ENCODE data around the gene KRTAP10-9.
"Not testable (repeated sequence)": the region's sequence is repeated elsewhere in the genome, so short reads cannot be mapped to it uniquely, and the experiment has no call there.

Gene KRTAP10-9

DNA sequence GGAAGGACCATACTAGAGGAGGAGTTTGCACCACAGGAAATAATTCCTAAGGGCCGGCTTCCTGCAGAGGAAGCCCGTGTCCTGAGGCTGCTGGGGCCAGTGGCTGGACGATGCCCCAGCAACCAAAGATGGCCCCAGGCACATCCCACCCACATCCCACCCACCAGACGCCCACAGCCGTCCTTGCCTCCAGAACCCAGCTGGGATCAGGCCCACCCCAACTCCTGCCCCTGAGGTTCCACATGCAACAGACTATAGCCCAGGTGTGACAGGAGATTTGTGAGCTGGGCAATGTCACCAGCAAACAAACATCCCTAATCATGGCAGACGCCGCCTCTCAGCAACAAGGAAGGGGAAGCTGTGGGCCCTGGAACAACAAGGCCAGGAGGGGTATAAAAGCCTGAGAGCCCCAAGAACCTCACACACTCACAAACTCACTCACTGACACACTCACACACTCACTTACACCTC is at the start of gene KRTAP10-9:
Gene KRTAP10-9, plus strand, starts transcription at position 421 of the 471 bp plus-strand sequence. CDS start 79 bp downstream, outside the sequence.
- DNase-seq: no peak

DNA sequence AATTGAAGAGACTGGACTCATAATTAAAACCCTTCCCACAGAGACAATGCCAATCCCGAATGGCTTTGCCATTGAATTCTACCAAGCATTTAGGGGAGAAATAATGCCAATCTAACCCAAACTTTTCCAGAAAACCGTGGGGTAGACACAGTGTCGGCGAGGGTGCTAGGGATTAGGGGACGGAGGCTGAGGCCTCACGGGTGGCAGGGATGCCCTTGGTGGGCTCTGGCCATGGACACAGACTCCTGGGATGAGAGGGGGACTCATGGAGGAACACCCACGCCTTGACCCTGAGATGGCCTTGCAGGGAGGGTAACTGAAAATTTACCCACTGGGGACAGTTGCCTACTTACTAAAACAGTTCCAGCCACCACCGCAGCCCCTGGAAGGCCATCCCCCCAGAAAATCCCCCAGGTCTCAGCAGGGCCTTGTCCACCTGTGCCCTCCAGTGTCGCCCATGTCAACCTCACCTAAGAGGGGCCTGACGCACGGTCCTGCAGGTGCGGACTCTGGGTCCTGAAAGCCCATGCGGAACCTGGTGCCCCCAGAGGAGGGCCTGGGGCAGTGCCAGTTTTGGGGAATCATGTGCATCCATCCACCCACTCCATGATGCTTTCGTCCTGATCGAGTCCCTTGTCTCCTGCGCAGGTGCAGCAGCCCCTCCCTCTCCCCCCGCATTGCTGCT is 48.4 kb upstream of the KRTAP10-9 start:
- no peak for DNase-seq

GRCh38 chr21:44579056-44579832 is 47.6 kb upstream of the KRTAP10-9 start:
- no peak for DNase-seq

- DNase-seq: no peak
These were observed 47.1 kb upstream of the KRTAP10-9 start for GRCh38 chr21:44579833-44580144.

DNA sequence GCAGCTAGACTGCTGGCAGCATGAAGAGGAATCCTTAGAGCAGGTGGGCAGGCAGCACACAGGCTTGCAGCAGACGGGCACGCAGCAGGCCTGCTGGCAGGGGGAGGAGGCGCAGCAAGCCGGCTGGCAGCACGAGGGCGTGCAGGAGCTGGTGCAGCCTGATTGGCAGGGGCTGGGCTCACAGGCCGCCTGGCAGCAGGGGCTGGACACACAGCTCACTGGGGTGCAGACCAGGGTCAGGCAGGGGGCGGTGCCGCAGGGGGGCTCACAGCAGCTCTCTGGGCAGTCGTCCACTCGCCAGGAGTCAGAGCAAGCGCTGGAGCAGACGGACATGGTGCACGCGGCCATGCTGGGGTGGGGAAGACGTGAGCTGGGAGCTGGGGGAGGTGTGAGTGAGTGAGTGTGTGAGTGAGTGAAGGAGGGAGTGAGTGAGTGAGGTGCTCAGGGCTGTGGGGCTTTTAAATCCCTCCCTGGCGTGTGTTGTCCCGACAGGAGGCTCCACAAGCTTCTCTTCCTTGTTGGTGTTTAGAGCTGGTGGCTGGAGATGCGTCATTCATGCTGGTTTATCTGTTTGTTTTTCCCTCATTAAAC is 46.6 kb upstream of the KRTAP10-9 start, which contains the start of gene KRTAP10-5:
Gene KRTAP10-5, minus strand, starts transcription at position 374 of the 591 bp plus-strand sequence. Its CDS starts 26 bp downstream, at position 348.
- DNase-seq: not testable (repeated sequence)

DNA sequence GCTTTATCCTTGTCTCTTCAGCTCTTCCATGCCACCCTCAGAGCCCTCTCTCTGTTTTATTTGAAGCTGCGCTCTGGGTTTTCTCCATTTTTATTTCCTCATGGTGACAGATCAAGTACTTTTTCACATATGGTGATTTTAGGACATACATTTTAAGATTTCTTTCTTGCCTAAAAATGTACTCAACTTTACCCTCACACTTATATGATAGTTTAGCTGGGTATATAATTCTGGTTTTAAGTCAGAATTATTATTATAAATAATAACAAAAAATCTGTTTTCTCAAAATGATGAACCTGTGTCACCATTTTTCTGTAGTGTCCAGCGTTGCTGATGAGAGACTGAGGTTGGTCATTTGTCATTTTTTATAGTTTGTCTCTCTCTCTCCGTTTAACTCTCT is 45.7 kb upstream of the KRTAP10-9 start:
- DNase-seq: no peak

DNA sequence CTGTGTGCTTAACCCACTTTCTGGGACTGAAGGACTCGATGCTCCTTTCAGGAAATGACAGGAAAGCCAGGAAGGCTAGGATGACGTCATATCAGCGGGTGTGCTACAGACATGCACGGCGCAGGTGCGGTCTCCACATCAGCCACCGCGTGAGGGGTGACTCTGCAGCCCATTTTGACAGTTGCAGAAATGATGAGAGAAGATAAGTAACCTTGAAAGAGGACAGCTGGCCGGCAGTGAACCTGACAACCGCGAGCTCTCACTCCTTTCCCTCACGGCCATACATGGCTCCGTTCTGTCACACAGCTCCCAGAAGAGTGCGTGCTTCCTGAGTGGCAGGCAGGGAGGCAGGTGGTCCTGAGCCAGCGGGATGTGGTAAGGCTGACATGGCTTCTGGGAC is 44.8 kb upstream of the KRTAP10-9 start:
- DNase-seq: no peak

- DNase-seq: no peak
These were observed 43.6 kb upstream of the KRTAP10-9 start for GRCh38 chr21:44583089-44583799.

GRCh38 chr21:44583800-44584147 is 43.1 kb upstream of the KRTAP10-9 start:
- no peak for DNase-seq

DNA sequence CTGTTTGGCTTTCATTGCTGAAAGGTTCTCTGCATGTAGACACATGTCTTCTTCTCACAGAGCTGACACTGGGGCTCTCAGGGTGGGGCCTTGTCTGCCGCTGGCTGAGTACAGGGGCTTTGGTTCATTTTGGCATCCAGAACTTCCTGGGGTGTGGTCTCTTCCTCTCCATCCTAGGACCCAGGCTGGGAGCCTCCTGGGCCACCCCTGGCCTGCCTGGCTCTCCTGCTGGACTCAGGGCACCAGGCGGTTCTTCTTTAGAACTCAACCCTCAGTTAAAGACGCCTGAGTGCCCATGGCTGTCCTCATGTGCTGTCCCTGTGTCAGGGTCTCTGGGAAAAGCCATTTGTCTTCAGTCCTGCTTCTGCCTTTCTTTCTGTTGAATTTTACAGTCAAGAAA is 41.0 kb upstream of the KRTAP10-9 start:
- DNase-seq: no peak

- DNase-seq: no peak
These were observed 37.8 kb upstream of the KRTAP10-9 start for GRCh38 chr21:44589094-44589493.

- no peak for DNase-seq
These were observed 37.1 kb upstream of the KRTAP10-9 start for GRCh38 chr21:44589586-44590305.

- no peak for DNase-seq
These were observed 36.6 kb upstream of the KRTAP10-9 start for GRCh38 chr21:44590311-44590721.

GRCh38 chr21:44590897-44591800 is 35.7 kb upstream of the KRTAP10-9 start:
- DNase-seq: not testable (repeated sequence)

DNA sequence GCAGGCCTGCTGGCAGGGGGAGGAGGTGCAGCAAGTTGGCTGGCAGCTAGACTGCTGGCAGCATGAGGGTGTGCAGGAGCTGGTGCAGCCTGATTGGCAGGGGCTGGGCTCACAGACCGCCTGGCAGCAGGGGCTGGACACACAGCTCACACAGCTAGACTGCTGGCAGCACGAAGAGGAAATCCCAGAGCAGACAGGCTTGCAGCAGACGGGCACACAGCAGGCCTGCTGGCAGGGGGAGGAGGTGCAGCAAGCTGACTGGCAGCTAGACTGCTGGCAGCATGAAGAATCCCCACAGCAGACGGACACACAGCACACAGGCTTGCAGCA is 35.1 kb upstream of the KRTAP10-9 start:
- DNase-seq: not testable (repeated sequence)

- DNase-seq: no peak
These were observed 34.2 kb upstream of the KRTAP10-9 start, which contains the start of gene KRTAP10-6 for GRCh38 chr21:44592446-44593311. KRTAP10-6 (minus strand) TSS chr21:44592505; CDS start chr21:44592484, 21 bp downstream.

GRCh38 chr21:44593598-44594405 is 33.1 kb upstream of the KRTAP10-9 start:
- no peak for DNase-seq

GRCh38 chr21:44594406-44594916 is 32.4 kb upstream of the KRTAP10-9 start:
- no peak for DNase-seq

GRCh38 chr21:44595524-44595923 is 31.4 kb upstream of the KRTAP10-9 start:
- DNase-seq: no peak
